ENCODE results near the gene ABCB7.

Gene ABCB7

DNA sequence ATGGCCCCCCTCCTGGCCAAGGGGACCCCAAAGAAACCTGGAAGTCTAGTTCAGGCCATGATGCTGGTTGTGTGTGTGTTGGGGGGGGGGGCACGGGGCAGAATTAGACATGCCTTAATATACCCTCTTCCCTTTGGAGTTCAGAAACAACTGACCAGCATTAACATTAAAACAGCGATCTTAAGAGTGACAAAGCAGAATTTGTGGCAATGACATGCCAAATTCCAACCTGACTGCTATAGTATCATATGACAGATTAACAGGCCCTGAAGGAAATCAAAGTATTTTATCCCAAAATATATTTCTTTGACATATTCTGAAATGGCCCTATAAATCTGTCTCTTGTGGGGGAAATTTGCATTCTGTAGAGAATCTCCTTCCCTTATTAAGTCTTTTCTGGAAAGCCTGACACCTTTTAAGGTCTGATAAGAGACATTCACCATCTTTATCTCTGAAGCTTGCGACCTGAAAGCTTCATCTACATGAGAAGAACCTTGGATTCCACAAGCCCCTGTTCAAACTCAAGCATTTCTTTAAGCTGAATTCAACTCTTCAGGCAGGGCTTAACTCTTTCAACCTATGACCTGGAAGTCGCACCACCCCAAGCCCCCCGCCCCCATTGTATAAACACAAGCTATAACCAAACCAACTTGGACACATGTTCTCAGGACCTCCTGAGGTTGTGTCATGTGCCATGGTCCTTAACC, 40.2 kb downstream of the ABCB7 start:
- no peak overlapping the region for H3K4me3 ChIP-seq (ENCODE audit: control insufficient read depth, low read depth, low read length)
- DNase-seq (ENCODE audit: low read depth): no peak
- TF ChIP-seq, protein P1, sequence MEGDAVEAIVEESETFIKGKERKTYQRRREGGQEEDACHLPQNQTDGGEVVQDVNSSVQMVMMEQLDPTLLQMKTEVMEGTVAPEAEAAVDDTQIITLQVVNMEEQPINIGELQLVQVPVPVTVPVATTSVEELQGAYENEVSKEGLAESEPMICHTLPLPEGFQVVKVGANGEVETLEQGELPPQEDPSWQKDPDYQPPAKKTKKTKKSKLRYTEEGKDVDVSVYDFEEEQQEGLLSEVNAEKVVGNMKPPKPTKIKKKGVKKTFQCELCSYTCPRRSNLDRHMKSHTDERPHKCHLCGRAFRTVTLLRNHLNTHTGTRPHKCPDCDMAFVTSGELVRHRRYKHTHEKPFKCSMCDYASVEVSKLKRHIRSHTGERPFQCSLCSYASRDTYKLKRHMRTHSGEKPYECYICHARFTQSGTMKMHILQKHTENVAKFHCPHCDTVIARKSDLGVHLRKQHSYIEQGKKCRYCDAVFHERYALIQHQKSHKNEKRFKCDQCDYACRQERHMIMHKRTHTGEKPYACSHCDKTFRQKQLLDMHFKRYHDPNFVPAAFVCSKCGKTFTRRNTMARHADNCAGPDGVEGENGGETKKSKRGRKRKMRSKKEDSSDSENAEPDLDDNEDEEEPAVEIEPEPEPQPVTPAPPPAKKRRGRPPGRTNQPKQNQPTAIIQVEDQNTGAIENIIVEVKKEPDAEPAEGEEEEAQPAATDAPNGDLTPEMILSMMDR (IDR thresholded peaks at IDR 0.05; ENCODE audit: control insufficient read depth, insufficient read depth, low read depth, low read length, missing control alignments): no peak

DNA sequence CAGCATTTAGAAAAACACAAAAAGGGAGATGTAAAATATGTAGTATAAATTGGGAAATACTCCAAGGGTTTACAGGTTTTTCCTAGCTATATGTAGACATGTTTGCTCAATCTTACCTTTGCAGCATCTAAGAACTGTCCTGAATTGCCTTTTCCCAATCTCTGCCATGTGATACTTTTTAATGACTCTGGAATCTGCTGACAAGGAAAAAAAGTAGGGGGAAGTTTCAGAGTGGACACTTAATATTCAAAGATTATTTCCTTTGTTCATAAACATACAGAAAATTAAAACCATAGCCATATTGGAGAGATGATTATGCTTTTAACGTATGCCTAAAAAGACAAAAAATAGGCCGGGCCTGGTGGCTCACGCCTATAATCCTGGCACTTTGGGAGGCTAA, 41.4 kb downstream of the ABCB7 start:
- TF ChIP-seq, protein P1 (IDR thresholded peaks at IDR 0.05; ENCODE audit: control insufficient read depth, insufficient read depth, low read depth, low read length, missing control alignments): no peak

DNA sequence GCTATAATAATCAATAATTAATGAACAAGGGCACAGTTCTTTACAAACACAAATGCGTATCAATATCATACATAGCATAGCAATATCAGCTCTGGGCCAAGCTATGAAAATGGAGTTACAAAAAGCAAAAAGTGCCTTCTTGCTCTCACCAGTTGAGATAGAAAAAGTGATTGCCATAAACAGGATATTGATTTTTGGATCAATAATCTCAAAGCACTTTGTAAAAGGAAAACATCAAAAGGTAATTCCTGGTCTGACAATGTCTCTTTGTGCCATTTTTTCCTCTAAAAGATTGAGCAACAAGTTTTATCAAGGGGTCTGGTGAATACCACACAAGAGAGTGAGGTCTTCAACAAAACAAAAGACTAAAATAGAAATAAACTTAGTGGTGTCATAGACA, 42.4 kb downstream of the ABCB7 start:
- TF ChIP-seq, protein P1 (IDR thresholded peaks at IDR 0.05; ENCODE audit: control insufficient read depth, insufficient read depth, low read depth, low read length, missing control alignments): no peak
- H3K4me3 ChIP-seq (ENCODE audit: control insufficient read depth, low read depth, low read length): no peak overlapping the region
- no peak for DNase-seq (ENCODE audit: low read depth)

More for the DNA sequence above, 41.4 kb downstream of the ABCB7 start:
- H3K4me3 ChIP-seq (ENCODE audit: control insufficient read depth, low read depth, low read length): no peak overlapping the region
- DNase-seq (ENCODE audit: low read depth): no peak

DNA sequence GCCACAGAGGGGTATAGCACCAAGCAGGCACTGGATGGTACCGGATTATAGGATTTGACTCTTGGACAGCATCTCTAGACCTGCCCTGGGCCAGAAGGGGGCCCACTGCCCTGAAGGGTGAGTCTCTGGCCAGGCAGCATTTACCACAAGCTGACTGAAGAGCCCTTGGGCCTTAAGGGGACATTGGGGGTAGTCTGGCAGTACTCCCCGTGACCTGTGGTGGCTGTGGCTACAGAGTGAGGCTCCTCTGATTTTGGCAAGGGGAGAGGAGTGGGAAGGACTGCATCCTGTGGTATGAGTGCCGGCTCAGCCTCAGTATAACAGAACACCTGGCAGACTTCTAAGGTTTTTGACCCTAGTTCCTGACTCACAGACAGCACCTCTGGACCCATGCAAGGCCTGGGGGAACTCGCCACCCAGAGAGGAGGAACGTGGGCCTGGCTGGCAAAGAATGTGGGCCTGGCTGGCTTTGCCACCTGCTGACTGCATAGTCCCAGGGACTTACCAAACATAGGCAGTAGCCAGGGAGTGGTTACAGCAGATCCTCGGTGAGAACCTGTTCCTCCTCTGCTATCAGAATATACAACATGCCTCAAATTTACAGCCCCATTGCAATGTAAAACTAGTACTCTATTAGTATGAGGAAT, 48.1 kb downstream of the ABCB7 start:
- DNase-seq (ENCODE audit: low read depth): no peak
- TF ChIP-seq, protein P1 (IDR thresholded peaks at IDR 0.05; ENCODE audit: control insufficient read depth, insufficient read depth, low read depth, low read length, missing control alignments): no peak
- no peak overlapping the region for H3K4me3 ChIP-seq (ENCODE audit: control insufficient read depth, low read depth, low read length)

DNA sequence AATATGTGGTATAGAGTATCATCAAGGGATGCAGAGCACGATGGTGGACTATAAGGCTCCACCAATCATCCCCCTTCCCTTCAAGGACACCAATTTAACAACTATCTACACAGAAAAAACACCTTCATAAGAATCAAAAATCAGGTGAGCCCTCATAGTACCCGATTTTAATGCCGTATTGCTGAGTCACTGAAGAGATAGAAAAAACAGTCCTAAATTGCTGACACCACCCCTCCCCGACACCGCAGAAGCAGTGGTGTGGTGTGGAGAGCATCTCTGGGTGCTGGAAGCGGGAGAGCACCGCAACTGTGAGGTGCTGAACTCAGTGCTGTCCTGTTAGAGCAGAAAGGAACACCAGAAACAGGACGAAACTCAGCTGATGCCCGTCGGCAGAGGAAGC, 49.3 kb downstream of the ABCB7 start:
- DNase-seq (ENCODE audit: low read depth): no peak
- H3K4me3 ChIP-seq (ENCODE audit: control insufficient read depth, low read depth, low read length): no peak overlapping the region
- TF ChIP-seq, protein P1 (IDR thresholded peaks at IDR 0.05; ENCODE audit: control insufficient read depth, insufficient read depth, low read depth, low read length, missing control alignments): no peak

DNA sequence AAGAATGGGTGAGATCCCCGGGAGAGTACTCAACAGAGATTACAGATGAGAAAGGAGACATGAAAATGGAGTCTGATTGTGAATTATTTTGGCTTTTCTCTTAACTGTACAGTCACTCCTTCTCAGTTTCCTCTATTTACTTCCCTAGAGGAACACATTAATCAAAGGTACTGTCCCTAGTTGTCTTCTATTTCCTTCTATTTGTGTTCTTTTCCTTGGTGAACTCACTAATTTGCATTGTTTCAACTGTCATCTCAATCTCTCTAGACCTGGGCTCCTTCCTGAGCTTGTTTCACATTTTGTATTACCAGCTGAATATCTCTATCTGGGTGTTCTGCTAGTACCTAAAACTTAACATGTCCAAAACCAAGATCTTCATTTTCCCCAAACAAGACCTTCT, 59.8 kb downstream of the ABCB7 start:
- H3K4me3 ChIP-seq (ENCODE audit: control insufficient read depth, low read depth, low read length): no peak overlapping the region
- no peak for DNase-seq (ENCODE audit: low read depth)

More for the DNA sequence above, 59.8 kb downstream of the ABCB7 start:
- TF ChIP-seq, protein P1 (IDR thresholded peaks at IDR 0.05; ENCODE audit: control insufficient read depth, insufficient read depth, low read depth, low read length, missing control alignments): no peak
